ENCODE results near the gene HOXA11.

Gene HOXA11

DNA sequence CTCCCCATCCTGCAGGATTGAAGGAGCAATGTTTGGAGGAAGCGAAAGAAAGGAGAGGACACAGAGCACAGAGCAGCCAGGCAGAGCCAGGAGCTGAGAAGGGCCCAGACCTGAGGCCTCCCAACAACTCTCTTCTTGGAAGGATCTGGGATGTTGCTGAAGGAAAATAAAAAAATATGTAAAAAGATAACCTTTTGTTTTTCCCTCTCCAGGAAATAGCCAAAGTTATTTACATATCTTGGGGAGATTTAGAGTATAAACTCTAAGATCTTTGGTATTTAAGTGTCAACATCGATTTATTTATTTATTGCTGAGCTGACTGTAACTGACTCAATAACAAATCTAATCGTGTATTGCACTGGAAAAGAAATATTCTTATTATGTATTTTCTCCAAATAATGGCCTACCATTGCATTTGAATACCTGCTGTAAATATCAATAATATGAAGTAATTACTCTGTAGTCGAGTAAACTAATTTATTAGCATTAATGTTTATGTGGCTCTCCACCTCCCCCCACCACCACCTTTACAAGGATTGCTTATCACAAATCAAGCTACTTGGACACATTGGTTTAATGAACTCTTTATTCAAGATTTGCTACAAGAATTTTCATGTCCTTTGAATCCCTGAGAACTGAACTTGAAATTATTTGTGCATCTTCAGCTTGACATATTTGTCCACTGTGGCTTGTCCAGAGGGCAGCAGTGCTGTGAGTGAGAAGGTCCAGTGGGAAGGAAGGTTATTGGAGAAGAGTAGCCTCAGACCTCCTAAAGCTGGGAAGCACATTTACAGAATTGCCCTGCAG lies 1.8 kb upstream of the HOXA11 start:
- no peak overlapping the region for H3K27ac ChIP-seq
- TF ChIP-seq ZFX (IDR thresholded peaks at IDR 0.05) = no peak
- TF ChIP-seq, protein P1, sequence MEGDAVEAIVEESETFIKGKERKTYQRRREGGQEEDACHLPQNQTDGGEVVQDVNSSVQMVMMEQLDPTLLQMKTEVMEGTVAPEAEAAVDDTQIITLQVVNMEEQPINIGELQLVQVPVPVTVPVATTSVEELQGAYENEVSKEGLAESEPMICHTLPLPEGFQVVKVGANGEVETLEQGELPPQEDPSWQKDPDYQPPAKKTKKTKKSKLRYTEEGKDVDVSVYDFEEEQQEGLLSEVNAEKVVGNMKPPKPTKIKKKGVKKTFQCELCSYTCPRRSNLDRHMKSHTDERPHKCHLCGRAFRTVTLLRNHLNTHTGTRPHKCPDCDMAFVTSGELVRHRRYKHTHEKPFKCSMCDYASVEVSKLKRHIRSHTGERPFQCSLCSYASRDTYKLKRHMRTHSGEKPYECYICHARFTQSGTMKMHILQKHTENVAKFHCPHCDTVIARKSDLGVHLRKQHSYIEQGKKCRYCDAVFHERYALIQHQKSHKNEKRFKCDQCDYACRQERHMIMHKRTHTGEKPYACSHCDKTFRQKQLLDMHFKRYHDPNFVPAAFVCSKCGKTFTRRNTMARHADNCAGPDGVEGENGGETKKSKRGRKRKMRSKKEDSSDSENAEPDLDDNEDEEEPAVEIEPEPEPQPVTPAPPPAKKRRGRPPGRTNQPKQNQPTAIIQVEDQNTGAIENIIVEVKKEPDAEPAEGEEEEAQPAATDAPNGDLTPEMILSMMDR (conservative IDR thresholded peaks at IDR 0.05) = no peak

DNA sequence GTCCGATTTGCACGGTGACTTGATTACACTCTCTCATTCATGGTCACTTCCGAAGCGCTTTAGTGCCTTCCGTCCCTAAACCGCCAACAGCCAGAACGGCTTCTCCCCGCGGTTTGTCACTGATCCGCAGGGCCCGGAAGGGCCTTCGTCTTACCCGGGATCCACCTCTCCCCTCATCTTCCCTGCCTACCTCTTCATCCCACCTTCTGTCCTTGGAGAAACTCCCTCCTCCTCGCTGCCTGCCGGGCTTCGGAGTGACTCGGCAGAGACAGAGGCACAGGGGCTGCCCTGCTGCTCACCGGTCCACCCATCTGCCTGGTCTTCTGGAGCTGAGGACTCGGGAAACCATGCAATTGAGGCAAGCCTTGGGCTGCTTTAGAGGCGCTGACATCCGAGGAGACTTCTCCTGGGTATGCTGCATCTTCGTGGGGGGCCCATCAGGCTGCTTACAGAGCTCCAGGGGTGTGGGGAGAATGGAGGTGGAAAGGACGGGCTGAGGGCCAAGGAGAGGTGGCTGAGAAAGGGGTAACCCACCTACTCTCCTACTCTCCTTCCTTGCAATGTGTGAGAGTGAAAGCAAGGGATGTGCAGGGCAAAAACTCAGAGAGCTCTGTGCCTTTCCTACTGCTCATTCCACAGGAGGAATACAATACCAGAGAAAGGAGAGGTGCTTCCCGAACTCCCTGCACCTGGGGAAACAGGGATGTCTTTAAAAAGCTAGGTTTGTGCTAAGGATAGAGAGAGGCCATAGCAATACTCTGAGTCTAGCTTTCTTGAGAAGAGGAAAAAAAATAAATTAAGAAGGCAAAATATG lies 1.0 kb upstream of the HOXA11 start:
- TF ChIP-seq, protein P1 (conservative IDR thresholded peaks at IDR 0.05) = no peak
- no peak for TF ChIP-seq ZFX (IDR thresholded peaks at IDR 0.05)
- H3K27ac ChIP-seq = no peak overlapping the region

DNA sequence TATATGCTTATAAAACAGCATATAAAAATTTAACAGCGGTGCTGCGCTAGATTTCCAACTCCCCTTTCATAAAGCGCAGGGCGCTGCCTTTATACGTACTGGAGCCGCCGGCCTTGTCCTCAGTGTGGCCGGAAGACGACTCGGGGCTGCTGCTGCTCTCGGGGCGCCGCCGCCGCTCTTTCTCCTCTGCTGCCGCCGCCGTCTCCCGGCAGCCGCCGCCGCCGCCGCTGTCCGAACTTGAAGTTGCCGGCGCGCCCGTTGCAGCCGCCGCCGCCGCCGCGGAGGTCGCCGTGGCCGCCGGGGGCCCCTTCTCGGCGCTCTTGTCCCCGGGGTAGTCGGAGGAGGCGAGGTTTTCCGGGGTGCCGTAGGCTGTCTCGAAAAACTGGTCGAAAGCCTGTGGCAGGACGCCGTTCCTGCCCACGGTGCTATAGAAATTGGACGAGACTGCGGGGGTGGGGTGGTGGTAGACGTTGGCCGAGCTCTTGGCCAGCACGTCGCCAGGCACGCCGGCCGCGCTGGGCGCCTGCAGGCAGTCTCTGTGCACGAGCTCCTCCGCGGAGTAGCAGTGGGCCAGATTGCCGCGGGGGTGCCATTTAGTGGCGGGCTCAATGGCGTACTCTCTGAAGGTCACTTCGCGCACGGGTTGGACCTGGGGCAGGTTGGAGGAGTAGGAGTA lies 557 bp downstream of the HOXA11 start:
- TF ChIP-seq, protein P1 (conservative IDR thresholded peaks at IDR 0.05) = no peak
- TF ChIP-seq ZFX (IDR thresholded peaks at IDR 0.05) = peak; percentile 73; the same call in 1 of the 2 replicates

DNA sequence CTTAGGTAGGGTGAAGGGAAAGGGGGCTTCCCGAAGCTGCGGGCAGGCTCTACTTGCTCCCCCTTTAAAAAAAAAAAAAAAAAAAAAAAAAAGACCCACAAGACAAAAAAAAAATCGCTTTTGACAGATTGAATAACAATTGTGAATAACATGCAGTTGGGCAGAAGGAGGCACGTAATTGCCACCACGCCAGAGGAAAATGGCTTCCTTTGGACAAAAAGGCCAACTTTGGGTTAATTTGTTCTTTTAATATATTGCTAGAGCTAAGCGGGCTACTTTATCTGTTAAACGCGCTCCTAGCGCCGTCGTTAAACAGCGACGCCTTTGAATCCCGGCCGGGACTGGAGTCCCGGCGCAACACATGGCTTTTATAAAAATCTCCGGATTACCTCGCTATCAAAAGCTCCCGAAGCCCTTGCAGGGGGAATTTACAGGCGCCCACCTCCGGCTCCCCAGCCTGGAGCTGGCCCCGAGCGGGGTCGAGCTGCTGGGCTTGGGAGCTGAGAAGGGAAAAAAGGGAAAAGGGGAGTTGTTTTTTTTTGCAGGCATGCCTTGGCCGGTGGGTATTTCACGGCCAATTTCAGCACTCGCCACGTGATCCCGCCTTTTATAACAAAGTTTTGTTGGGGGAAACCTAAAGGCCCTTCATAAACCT lies 1.2 kb downstream of the HOXA11 start:
- peak overlapping the region; percentile 79 for H3K27ac ChIP-seq
- TF ChIP-seq, protein P1 (conservative IDR thresholded peaks at IDR 0.05) = no peak
- TF ChIP-seq ZFX (IDR thresholded peaks at IDR 0.05) = no peak

More for the DNA sequence above, 557 bp downstream of the HOXA11 start:
- peak overlapping the region; percentile 79 for H3K27ac ChIP-seq

DNA sequence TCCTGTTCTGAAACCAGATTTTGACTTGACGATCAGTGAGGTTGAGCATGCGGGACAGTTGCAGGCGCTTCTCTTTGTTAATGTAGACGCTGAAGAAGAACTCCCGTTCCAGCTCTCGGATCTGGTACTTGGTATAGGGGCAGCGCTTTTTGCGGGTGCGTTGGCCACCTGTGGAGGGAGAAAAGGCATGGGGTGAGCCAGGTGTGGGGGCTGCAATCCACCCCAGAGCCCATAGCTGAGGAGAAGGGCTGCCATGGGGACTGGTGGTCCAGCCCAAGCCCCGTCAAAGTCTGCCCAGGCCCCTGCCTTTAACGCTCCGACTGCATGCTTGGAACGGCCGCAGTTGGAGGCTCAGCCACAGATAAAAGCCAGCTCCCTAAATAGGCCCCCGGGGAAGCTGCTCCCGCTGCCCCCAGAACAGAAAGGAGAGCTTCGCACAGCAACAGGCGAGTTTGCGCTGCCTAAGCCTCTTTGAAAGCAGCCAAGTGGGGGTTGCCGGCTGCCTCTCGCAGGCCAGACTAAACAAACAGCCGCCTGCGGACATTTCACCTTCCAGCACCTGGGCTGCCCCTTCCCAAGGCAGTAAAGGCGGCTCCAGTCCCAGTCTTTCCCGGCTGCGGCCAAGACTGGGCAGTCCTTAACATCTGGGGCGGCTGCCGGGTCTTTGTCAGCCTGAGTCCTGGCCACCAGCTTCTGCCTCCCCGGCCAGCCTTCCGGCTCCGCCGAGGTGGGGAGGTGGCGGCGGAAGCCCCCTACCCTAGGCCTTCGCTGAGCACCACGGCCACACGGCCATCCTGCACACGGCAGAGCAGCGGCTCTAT lies 2.0 kb downstream of the HOXA11 start:
- TF ChIP-seq, protein P1 (conservative IDR thresholded peaks at IDR 0.05) = no peak
- TF ChIP-seq ZFX (IDR thresholded peaks at IDR 0.05) = no peak
- H3K27ac ChIP-seq = peak overlapping the region; percentile 79

DNA sequence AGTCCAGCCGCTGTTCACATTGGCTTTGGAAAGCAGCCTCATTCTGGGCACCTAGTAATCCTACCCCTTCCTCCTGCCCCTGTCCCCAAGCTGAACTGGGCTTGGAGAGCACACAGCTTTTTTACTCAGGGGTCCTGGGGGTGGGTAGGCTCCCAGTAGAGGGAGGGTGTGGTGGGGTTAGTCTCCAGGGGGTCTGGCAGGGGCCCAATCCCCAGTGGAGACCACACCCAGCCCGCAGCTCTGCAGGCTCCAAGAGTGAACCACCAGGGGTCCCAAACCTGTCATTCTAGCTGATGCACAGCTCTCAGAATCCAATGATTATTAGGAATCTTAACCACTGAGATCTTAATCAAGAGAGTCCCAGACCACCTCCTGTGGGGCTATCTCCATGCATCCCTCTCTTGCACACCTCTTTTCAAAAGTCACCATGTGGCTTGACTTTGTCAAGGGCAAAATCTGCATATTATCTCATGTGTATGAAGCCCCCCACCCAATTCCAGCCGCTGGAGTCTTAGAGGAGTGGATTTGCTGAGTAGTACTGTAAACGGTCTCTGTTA lies 2.7 kb downstream of the HOXA11 start:
- no peak overlapping the region for H3K27ac ChIP-seq
- TF ChIP-seq, protein P1 (conservative IDR thresholded peaks at IDR 0.05) = no peak

Data from C4-2B (cell line).